ENCODE results near the gene BRSK2.

DNA sequence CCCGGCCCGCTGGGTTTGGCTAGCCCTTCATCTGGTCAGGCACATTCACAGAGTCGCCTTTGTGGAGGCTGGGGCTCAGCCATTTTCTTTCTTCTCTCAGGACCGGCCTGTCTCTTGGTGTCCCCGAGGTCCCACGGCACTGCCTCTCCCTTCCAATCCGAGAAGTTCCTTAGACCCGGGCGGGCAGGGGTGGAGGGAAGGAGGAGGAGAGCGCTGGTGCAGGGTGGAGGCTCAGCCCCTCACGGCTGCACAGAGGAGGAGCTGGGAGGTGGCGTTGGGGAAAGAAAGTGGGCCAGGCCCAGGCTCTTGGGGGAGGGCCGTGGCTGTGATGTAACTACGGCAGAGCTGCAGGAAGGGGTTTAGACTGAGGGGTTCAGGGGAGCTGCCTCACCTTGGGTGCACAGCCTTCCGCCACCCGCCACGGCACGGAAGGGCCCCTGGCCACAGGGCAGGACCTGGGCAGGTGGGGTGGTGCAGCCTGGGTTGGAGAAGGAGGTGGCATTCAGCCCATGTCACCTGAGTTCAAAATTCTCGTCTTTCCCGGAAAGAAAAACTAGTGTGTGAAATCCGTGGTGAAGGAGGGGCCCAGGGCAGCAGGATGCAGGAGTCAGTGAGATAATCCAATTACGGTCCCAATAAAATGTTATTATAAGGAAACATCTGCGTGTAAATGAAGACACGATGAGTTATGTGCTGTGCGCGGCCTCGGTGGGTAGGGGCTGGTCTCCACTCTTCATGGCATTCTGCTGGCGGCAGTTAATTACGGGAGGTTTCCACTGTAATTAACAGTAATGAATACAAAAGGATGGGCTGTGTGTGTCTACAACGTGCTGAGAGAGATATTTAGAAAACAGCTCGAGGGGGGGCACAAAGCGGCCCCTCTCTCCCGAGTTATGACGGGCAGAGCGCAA is 1.7 kb downstream of the BRSK2 start:
- TF ChIP-seq CTCF (conservative IDR thresholded peaks at IDR 0.05; ENCODE audit: low read depth, low read length) (no peak), EZH2 (IDR thresholded peaks at IDR 0.05; ENCODE audit: low read length, unreplicated experiment) (no peak)
